Activated CD4-positive, alpha-beta T cell treated with anti-CD3 and anti-CD28 coated beads for 36 hours (primary cell): ENCODE results near the gene CCDC137. TPM values are rescaled to one million over a fixed set of nuclear protein-coding genes. Genes with fewer than 3 reads are reported as not detected.

Experiments
- ATAC-seq: fragments of 200-7000 bp; cut with Tn5 transposase; one replicate; pipeline ENCODE4 v1.10.0; 2021; ENCODE audit warnings: mild to moderate bottlenecking, moderate library complexity
- CTCF ChIA-PET: fragments of 350-600 bp; sonication (Branson Sonifier 250); formaldehyde crosslinking; loops from one replicate; lab custom pipeline; 2021; ENCODE audit warnings: antibody characterized with exemption; lab: Charles Lee
- POLR2A ChIA-PET: fragments of 350-600 bp; sonication (Branson Sonifier 250); formaldehyde crosslinking; loops from one replicate; lab custom pipeline; 2021; ENCODE audit warnings: antibody characterized with exemption, inconsistent platforms; lab: Charles Lee
- DNase-seq: peaks from one replicate; pipeline ENCODE4 v3.0.0-alpha.2; 2020
- H3K27ac Mint-ChIP-seq: one replicate; pipeline ENCODE4 v1.8.0; 2021; ENCODE audit warnings: mixed read lengths
- H3K27me3 Mint-ChIP-seq: one replicate; pipeline ENCODE4 v1.8.0; 2021; ENCODE audit warnings: mixed read lengths
- H3K36me3 Mint-ChIP-seq: one replicate; pipeline ENCODE4 v1.8.0; 2021; ENCODE audit warnings: low read depth, mixed read lengths
- H3K4me1 Mint-ChIP-seq: one replicate; pipeline ENCODE4 v1.8.0; 2021; ENCODE audit warnings: mixed read lengths
- H3K4me3 Mint-ChIP-seq: one replicate; pipeline ENCODE4 v1.8.0; 2021; ENCODE audit warnings: mild to moderate bottlenecking, moderate library complexity, mixed read lengths
- H3K9me3 Mint-ChIP-seq: one replicate; pipeline ENCODE4 v1.8.0; 2021; ENCODE audit warnings: low read depth, mixed read lengths
- intact Hi-C, 2 experiments: fragments of 100-400 bp; cut with DNase I in 1 of 2; cut with micrococcal nuclease in 1 of 2; formaldehyde crosslinking; loops; one replicate each; pipeline versions ENCODE4 v1.14.2 to v1.15.1; 2022 to 2024; cut with DNase I, micrococcal nuclease
- total RNA-seq, 2 experiments: library from RNA; stranded (reverse); gene quantifications; one replicate each; pipeline ENCODE4 v1.2.3, GENCODE V29; 2021

The CCDC137 gene
- total RNA-seq, 2 experiments from 2014 or later = 30.0 to 36.6 TPM

DNA sequence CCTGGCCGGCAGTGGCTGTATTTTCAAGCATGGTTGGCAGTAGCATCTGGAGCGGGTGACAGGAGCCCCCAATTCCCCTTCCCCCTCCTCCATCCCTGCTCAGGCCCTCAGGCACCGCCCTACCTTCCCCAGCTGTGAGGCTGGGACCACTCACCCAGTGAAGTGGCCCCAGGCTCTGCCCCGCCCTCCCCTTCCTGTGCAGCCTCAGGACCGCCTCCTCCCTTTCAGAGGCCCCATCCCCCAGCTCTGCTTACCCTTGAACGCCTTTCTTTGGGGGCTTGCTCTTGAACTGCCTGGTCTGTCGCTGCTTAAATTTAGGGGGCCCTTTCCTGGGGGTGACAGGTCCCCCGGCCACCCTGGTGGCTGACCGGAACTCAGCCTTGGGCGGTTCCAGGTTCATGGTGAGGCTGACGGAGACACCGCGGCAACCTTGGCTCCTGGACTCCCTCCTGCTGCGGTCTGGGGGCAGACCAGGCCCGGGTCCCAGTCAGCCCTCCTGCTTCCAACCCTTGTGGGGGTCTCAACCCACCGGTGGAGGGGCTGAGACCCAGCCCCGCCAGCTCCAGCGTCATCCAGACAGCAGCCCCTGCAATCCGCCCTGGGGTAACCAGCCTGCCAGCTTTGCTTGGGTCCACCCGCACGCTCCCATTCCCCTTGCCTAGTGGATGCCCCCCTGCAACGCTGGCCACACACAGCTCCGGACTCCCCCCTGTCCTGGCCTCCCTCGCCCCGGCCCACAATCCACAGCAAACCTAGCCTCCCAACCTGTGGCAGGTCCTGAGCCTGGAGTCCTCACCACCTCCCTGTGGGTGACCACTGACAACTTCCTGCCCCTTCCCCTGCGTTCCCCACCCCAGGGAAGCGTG is 13.4 kb upstream of the CCDC137 start:
- peak; percentile 51 for DNase-seq
- Mint-ChIP-seq H3K4me3 (peak overlapping the region; percentile 39), H3K9me3 (no peaks in the 10 kb centered on the region), H3K36me3 (peaks cover 2% of the 10 kb centered on the region), H3K27me3 (peaks cover 14% of the 10 kb centered on the region), H3K27ac (peak overlapping the region; percentile 76), H3K4me1 (peaks cover 16% of the 10 kb centered on the region)
- CTCF ChIA-PET = interaction anchor here (1.1 kb wide), 1 partner anchor 28 kb away, joined by 3 read pairs; no protein-coding TSS in a partner anchor
- POLR2A ChIA-PET = no interaction called here
- ATAC-seq = peak; percentile 67
- intact Hi-C loops = no loop called here

DNA sequence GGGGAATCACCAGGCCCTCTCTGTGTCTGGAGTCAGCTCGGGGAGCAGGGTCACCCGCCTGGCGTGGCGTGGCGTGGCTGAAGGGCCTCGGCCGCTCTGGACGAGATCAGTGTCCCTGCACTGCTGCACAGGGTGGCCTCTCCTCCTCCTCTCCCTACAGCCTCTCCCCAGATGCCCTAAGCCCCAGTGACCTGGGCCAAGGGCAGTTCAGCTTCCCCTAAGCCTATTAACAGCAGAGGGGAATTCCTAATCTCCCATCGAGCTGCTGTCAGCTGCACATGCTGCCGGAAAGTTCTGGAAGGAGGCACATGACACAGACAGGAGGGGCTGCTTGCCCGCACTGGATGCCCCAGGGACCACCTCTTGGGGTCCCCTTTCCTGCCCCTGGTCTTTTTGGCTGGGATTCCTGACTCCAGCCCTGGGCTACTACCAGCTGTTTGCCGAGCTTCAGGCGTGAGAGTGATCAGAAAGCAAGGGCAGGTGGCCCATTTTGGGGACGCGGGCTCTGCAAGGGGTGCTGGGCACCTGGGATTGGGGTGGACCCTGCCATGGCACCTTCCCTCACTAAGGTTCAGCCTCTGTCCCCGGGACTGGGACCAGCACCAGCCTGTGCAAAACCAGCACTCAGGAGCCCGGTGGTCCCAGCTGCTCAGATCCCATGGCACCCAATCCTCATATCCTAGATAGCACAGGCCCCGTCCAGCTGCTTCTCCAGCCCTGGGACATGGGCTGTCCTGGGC is 11.0 kb upstream of the CCDC137 start:
- peaks cover 2% of the 10 kb centered on the region for H3K36me3 Mint-ChIP-seq
- peaks cover 16% of the 10 kb centered on the region for H3K4me1 Mint-ChIP-seq
- intact Hi-C loops = no loop called here
- no peak overlapping the region for H3K27ac Mint-ChIP-seq
- DNase-seq (no peak), ATAC-seq (no peak)
- H3K27me3 Mint-ChIP-seq = peaks cover 9% of the 10 kb centered on the region
- ChIA-PET CTCF (interaction anchor here (0.5 kb wide), 1 partner anchor 349 kb away, joined by 3 read pairs; no protein-coding TSS in a partner anchor), POLR2A (no interaction called here)
- no peak overlapping the region for H3K4me3 Mint-ChIP-seq
- no peaks in the 10 kb centered on the region for H3K9me3 Mint-ChIP-seq

GRCh38 chr17:81656118-81656743 is 10.3 kb upstream of the CCDC137 start, which contains the start of gene PDE6G:
Gene PDE6G (minus strand): TSS chr17:81656542. CDS start chr17:81653305, 3,237 bp downstream.
- Mint-ChIP-seq H3K27me3 (peaks cover 9% of the 10 kb centered on the region), H3K9me3 (no peaks in the 10 kb centered on the region), H3K27ac (no peak within 1 kb of the TSS), H3K4me3 (no peak within 1 kb of the TSS), H3K4me1 (peaks cover 16% of the 10 kb centered on the region), H3K36me3 (peaks cover 2% of the 10 kb centered on the region)
- ATAC-seq (no peak), DNase-seq (no peak)
- POLR2A ChIA-PET = no interaction called here
- intact Hi-C loops = no loop called here
- CTCF ChIA-PET = interaction anchor here (0.5 kb wide), 1 partner anchor 348 kb away, joined by 3 read pairs; no protein-coding TSS in a partner anchor

GRCh38 chr17:81656835-81657234 is 9.7 kb upstream of the CCDC137 start:
- ChIA-PET CTCF (no interaction called here), POLR2A (no interaction called here)
- Mint-ChIP-seq H3K36me3 (peaks cover under 1% of the 10 kb centered on the region), H3K4me3 (no peak overlapping the region), H3K9me3 (no peaks in the 10 kb centered on the region), H3K4me1 (peaks cover 15% of the 10 kb centered on the region), H3K27ac (no peak overlapping the region), H3K27me3 (peaks cover 6% of the 10 kb centered on the region)
- no peak for DNase-seq
- intact Hi-C loops = no loop called here
- ATAC-seq = no peak

GRCh38 chr17:81659038-81659437 is 7.5 kb upstream of the CCDC137 start:
- ATAC-seq = no peak
- CTCF ChIA-PET = interaction anchor here (0.7 kb wide), 1 partner anchor 69 kb away, joined by 3 read pairs; no protein-coding TSS in a partner anchor
- no peak overlapping the region for H3K4me3 Mint-ChIP-seq

GRCh38 chr17:81660441-81660840 is 6.1 kb upstream of the CCDC137 start:
- DNase-seq (no peak), ATAC-seq (no peak)
- ChIA-PET POLR2A (interaction anchor here (0.6 kb wide), 1 partner anchor 481 kb away, joined by 3 read pairs; no protein-coding TSS in a partner anchor), CTCF (interaction anchor here (0.6 to 1.2 kb wide), 4 partner anchors 11 to 729 kb away, joined by 3 to 4 read pairs (median 3); no protein-coding TSS in a partner anchor)
- H3K27ac Mint-ChIP-seq = no peak overlapping the region
- H3K4me1 Mint-ChIP-seq = peaks cover 30% of the 10 kb centered on the region
- no peaks in the 10 kb centered on the region for H3K9me3 Mint-ChIP-seq
- H3K4me3 Mint-ChIP-seq = no peak overlapping the region
- peaks cover 13% of the 10 kb centered on the region for H3K36me3 Mint-ChIP-seq
- intact Hi-C loops = no loop called here
- H3K27me3 Mint-ChIP-seq = no peaks in the 10 kb centered on the region

More at GRCh38 chr17:81659038-81659437, 7.5 kb upstream of the CCDC137 start:
- Mint-ChIP-seq H3K36me3 (peaks cover 1% of the 10 kb centered on the region), H3K27me3 (no peaks in the 10 kb centered on the region), H3K9me3 (no peaks in the 10 kb centered on the region), H3K27ac (no peak overlapping the region), H3K4me1 (peaks cover 16% of the 10 kb centered on the region)
- POLR2A ChIA-PET = interaction anchor here (0.5 kb wide), 1 partner anchor 150 kb away, joined by 3 read pairs; no protein-coding TSS in a partner anchor
- no peak for DNase-seq
- intact Hi-C loops = no loop called here

- Mint-ChIP-seq H3K4me1 (peaks cover 33% of the 10 kb centered on the region), H3K27me3 (no peaks in the 10 kb centered on the region), H3K4me3 (no peak overlapping the region), H3K36me3 (peaks cover 18% of the 10 kb centered on the region), H3K9me3 (no peaks in the 10 kb centered on the region), H3K27ac (no peak overlapping the region)
- DNase-seq (no peak), ATAC-seq (no peak)
- ChIA-PET CTCF (interaction anchor here (0.5 to 0.9 kb wide), 3 partner anchors 21 to 631 kb away, joined by 3 to 4 read pairs (median 4); partner anchors contain the start of genes ARL16 and SLC38A10), POLR2A (no interaction called here)
- intact Hi-C loops = no loop called here
Measured at GRCh38 chr17:81662002-81662401, 4.5 kb upstream of the CCDC137 start.

- Mint-ChIP-seq H3K4me3 (no peak overlapping the region), H3K36me3 (peaks cover 29% of the 10 kb centered on the region), H3K9me3 (no peaks in the 10 kb centered on the region), H3K4me1 (peaks cover 49% of the 10 kb centered on the region), H3K27ac (peak overlapping the region; percentile 97), H3K27me3 (no peaks in the 10 kb centered on the region)
- ChIA-PET POLR2A (interaction anchor here (0.6 kb wide), 1 partner anchor 869 kb away, joined by 3 read pairs; no protein-coding TSS in a partner anchor), CTCF (interaction anchor here (1.1 kb wide), 1 partner anchor 12 kb away, joined by 6 read pairs; no protein-coding TSS in a partner anchor)
- DNase-seq (peak; percentile 28), ATAC-seq (no peak)
- intact Hi-C loops = loop anchor here in 1 of 2 experiments (2.0 kb wide), 1 partner anchor 27 kb away; the partner anchor contains the start of genes NPLOC4 and TSPAN10
Measured at GRCh38 chr17:81664051-81664470, 2.5 kb upstream of the CCDC137 start.

GRCh38 chr17:81665205-81666091 is 1.1 kb upstream of the CCDC137 start:
- Mint-ChIP-seq H3K9me3 (no peaks in the 10 kb centered on the region), H3K27me3 (no peaks in the 10 kb centered on the region), H3K27ac (peak overlapping the region; percentile 97), H3K4me1 (peaks cover 53% of the 10 kb centered on the region), H3K36me3 (peaks cover 41% of the 10 kb centered on the region), H3K4me3 (peak overlapping the region; percentile 91)
- CTCF ChIA-PET = interaction anchor here (0.5 to 0.9 kb wide), 5 partner anchors 10 to 636 kb away, joined by 3 read pairs; no protein-coding TSS in a partner anchor
- ATAC-seq (peak; percentile 53), DNase-seq (peak; percentile 81)
- intact Hi-C loops = loop anchor here (1.0 to 5.0 kb wide), 13 partner anchors 18 to 443 kb away; partner anchors contain the start of genes MRPL12 (in 2 of the 2), NPLOC4 (in 2 of the 2), P4HB (in 2 of the 2) and TSPAN10 (in 2 of the 2)
- POLR2A ChIA-PET = interaction anchor here (0.7 to 1.5 kb wide), 4 partner anchors 18 to 148 kb away, joined by 3 to 6 read pairs (median 3); partner anchors contain the start of genes ARL16 and HGS
